Lung microvascular endothelial cell (primary cell): Measurements from ENCODE around the gene ICA1L. TPM values are rescaled to one million over a fixed set of nuclear protein-coding genes. Genes with fewer than 3 reads are reported as not detected.

Experiments used
- DNase-seq, 2 donors: peaks; one replicate each; pipeline versions ENCODE4 v3.0.0 to v3.0.0-alpha.2; 2010; ENCODE audit warnings: low read depth in 2 of 2
- total RNA-seq: library from RNA; depleted of rRNA; stranded (reverse); fragments of >200 nt; gene quantifications from 2 replicates; pipeline ENCODE4 v1.2.1, GENCODE V29; 2014

ICA1L gene
- total RNA-seq, 1 donor from 2014 or later, result 0.60 TPM

GRCh38 chr2:202847693-202848524, 23.7 kb downstream of the ICA1L start:
- DNase-seq, result no peak

DNA sequence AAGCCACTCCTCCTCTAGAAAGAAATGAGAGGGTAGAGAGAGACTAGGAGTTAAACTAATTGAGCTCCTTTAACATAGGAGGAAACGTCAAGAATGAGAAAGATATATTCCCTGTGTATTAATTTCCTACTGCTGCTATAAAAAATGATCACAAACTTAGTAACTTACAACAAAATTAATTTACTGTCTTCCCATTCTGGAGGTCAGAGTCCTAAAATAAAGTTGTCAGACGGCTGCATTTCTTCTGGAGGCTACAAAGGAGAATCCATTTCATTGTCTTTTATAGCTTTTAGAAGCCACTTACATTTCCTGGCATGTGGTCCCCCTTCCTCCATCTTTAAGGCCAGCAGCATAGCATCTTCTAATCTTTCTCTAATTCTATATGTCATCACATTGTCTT, 26.9 kb downstream of the ICA1L start:
- DNase-seq, result no peak

GRCh38 chr2:202842690-202843089, 28.9 kb downstream of the ICA1L start:
- DNase-seq, result no peak

DNA sequence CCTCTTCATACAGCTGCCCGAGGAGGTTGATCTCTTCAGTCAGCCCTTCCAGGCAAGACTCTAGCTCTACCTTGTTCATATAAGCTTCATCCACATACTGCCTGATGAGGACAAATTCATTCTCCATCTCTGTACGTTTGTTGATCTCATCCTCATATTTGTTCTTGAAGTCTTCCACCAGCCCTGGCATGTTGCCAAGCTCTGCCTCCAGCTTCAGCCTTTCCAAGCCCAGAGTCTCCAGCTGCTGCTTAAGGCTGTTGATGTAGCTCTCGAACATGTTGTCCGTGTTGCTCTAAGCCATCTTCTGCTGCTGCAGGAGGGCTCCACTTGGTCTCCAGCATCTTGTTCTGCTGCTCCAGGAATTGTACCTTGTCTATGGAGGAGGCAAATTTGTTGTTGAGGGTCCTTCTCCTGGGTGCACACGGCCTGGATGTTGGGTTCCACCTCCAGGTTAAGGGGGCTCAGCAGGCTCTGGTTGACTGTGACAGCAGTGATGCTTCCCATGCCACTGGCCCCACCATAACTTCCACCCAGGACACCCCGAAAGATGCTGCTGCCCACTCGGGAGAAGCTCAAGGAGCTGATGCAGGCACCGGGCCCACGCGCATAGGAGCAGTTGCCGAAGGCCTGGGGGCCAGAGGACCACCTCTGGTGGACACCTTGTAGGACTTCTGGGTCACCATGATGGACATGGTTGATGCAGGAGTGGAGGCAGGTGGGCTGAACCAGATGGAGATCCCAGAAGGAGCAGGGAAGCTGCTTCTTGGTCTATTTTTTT, 30.3 kb downstream of the ICA1L start:
- no peak for DNase-seq

- peak; percentile 64 to 66 for DNase-seq
These were observed 40.0 kb downstream of the ICA1L start for GRCh38 chr2:202831242-202832220.

GRCh38 chr2:202824901-202825300, 46.7 kb downstream of the ICA1L start:
- no peak for DNase-seq

DNA sequence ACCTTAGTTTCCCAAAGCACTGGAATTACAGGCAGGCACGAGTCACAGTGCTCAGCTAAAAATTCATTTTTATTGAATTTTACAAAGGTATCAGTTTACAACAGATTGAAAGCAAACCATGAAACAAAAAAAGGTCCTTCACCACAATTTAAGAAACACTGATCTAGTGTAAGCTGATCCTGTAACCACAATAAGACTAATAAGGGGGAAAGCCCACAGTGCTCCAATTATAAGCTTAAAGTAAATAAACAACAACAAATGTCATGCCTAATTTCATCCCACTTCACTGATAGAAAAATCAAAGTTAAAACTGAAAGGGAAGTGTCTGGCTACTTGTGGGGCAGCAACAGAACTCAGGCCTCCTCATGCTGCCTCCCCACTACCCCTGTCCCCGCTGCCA, 49.2 kb downstream of the ICA1L start:
- DNase-seq, result no peak

GRCh38 chr2:202821206-202822160, 50.1 kb downstream of the ICA1L start:
- DNase-seq, result no peak

- DNase-seq, result no peak
These were observed 53.2 kb downstream of the ICA1L start for GRCh38 chr2:202818321-202818720.

GRCh38 chr2:202817771-202818170, 53.8 kb downstream of the ICA1L start:
- DNase-seq, result no peak

- no peak for DNase-seq
These were observed 55.8 kb downstream of the ICA1L start for GRCh38 chr2:202815548-202816360.

- no peak for DNase-seq
These were observed 57.3 kb downstream of the ICA1L start for GRCh38 chr2:202814226-202814625.

DNA sequence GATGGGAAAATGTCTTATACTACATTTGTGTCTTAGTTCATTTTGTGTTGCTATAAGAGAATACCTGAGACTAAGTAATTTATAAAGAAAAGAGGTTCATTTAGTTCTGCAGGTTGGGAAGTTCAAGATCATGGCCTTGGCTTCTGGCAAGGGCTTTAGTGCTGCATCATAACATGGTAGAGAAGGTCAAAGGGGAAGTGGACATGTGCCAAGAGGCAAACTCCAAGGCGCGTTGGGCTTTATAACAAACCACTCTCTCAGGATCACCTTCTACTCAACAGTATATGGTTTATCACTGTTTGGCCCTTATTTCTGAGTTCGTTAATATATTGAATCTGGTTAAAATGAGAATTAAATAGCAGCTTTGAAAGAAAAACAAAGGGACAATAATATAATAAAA, 58.2 kb downstream of the ICA1L start:
- no peak for DNase-seq

DNA sequence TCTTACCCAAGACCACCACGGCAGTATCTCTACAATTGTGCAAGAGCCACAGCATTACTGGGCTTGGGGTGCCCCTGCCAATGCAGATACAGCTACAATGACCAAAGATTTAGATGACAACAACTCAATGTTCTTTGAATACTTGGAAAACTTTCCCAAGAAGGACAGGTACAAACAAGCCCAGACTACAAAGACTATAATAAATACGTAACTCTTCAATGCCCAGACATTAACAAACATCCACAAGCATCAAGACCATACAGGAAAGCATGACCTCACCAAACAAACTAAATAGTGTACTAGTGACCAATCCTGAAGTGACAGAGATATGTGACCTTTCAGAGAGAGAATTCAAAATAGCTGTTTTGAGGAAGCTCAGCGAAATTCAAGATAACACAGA, 62.8 kb downstream of the ICA1L start:
- DNase-seq, result no peak

GRCh38 chr2:202807431-202808138, 64.0 kb downstream of the ICA1L start:
- DNase-seq, result peak; percentile 80 to 81

GRCh38 chr2:202805911-202806310, 65.7 kb downstream of the ICA1L start:
- DNase-seq, result peak in 1 of 2 donors; percentile 73

DNA sequence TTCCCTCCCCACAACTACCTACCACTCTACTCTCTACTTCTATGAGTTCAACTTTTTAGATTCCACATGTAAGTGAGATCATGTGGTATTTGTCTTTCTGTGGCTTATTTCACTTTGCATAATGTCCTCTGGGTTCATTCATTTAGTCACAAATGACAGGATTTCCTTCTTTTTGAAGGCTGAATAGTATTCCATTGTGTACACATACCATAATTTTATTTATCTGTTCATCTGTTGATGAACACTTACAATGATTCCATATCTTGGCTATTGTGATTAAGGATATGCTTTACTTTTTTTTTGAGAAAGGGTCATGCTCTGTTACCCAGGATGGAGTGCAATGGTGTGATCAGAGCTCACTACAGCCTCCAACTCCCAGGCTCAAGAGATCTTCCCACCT, 73.6 kb downstream of the ICA1L start:
- no peak for DNase-seq

- no peak for DNase-seq
These were observed 80.9 kb downstream of the ICA1L start for GRCh38 chr2:202790676-202791075.

- DNase-seq, result no peak
These were observed 84.7 kb downstream of the ICA1L start for GRCh38 chr2:202786842-202787241.
